ENCODE data around the gene MEGF11.

GRCh38 chr15:66251065-66251789 lies 2.3 kb downstream of the MEGF11 start:
- TF ChIP-seq CTCF (conservative IDR thresholded peaks at IDR 0.05; ENCODE audit: low read length) (no peak), EZH2phosphoT487 (IDR thresholded peaks at IDR 0.05; ENCODE audit: borderline replicate concordance, low read depth, low read length) (no peak)
